ENCODE results near the gene GPR156.
"Not testable (repeated sequence)": the region's sequence is repeated elsewhere in the genome, so short reads cannot be mapped to it uniquely, and the experiment has no call there.

Gene GPR156

DNA sequence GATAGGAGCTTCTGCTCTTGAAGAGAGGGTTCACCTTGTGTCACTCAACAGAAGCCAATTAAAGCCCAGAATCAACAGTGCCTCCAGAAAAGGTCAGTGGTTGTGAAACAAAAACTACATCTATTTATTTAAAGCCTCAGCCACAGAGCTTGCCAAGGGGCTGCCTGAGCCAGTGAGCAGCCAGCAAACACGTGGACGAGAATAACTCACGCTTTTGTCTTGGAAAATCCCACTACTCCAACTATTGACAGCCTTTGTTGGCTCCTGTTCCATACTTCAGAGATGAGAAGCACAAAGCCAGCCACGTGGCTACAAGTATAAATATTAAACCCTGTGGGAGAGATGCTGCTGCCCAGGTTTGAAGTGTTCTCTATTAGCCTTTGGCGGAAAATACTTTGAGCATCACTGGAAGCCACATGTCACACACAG, 10.3 kb downstream of the GPR156 start:
- no peak for DNase-seq (ENCODE audit: low spot score)

DNA sequence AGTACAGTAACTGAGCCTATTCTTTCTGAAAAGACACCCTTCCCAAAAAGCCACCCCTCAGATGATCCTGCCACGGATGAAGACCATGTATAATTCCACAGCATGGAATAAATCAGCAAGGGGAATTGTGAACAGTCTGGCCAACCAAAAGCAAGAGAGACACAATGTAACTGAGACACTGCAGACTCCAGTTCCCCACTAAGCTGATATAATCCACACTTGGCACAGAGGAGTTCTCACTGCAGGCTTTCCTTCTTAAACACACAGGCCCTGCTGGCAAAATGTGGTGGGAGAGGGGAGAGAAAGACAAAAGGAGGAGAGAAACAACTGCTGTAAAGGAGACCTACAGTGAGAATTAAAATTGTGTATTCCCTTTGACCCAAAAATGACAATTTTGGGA, 12.7 kb downstream of the GPR156 start:
- DNase-seq (ENCODE audit: low spot score): no peak

GRCh38 chr3:120265989-120266388, 19.0 kb downstream of the GPR156 start:
- no peak for DNase-seq (ENCODE audit: low spot score)

- DNase-seq (ENCODE audit: low spot score): no peak
These were observed 20.1 kb downstream of the GPR156 start for GRCh38 chr3:120264963-120265362.

- no peak for DNase-seq (ENCODE audit: low spot score)
These were observed 21.2 kb downstream of the GPR156 start for GRCh38 chr3:120263792-120264191.

DNA sequence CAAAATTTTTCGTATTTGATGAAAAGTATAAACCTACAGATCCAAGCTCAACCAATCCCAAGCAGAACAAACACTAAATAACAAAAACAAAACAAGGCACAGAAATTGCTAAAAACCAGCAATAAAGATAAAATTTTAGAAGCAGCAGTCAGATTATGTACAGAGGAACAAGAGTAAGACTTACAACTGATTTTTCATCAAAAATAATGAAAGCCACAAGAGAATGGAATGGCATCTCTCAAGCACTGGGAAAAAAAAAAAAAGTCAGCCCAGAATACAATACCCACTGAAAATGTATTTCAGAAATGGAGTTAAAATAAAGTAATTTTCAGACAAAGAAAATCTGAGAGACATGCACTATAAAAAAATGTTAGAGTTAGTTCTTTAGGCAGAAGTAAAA, 27.0 kb downstream of the GPR156 start:
- no peak for DNase-seq (ENCODE audit: low spot score)

GRCh38 chr3:120245386-120245785, 39.6 kb downstream of the GPR156 start:
- DNase-seq (ENCODE audit: low spot score): no peak

DNA sequence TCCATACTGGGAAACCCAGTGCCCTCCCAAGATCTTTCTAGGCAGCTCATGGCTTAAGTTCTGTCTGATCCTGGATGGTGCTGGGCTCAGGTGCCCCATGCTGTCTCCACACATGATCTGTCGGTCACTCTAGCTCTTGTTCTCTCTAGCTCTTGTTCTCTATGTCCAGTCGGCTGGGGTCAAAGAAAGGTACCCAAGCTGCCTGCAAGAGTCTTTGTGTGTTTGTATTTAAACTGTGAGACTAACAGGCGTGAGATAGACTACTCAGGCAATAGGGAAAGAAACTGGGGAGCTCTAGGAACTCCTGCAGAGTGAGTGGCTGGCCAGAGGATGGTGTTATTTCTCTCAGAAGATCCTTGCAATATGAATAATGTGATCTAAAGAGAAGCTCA, 40.2 kb downstream of the GPR156 start:
- no peak for DNase-seq (ENCODE audit: low spot score)

GRCh38 chr3:120239644-120240043, 45.4 kb downstream of the GPR156 start:
- no peak for DNase-seq (ENCODE audit: low spot score)

- DNase-seq (ENCODE audit: low spot score): no peak
These were observed 57.2 kb downstream of the GPR156 start for GRCh38 chr3:120227710-120228347.

- no peak for DNase-seq (ENCODE audit: low spot score)
These were observed 60.8 kb downstream of the GPR156 start for GRCh38 chr3:120224237-120224636.

- no peak for DNase-seq (ENCODE audit: low spot score)
These were observed 66.0 kb downstream of the GPR156 start for GRCh38 chr3:120218981-120219380.

DNA sequence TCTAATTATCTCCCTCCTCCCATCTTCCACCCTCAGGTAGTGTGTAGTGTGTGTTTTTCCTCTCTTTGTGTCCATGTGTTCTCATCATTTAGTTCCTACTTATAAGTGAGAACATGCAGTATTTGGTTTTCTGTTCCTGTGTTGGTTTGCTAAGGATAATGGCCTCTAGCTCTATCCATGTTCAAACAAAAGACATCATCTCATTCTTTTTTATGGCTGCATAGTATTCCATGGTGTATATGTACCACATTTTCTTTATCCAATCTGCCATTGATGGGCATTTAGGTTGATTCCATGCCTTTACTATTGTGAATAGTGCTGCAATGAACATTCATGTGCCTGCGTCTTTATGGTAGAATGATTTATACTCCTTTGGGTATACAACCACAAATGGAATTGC, 68.4 kb downstream of the GPR156 start:
- DNase-seq (ENCODE audit: low spot score): not testable (repeated sequence)

GRCh38 chr3:120214176-120214575, 70.8 kb downstream of the GPR156 start:
- DNase-seq (ENCODE audit: low spot score): no peak

DNA sequence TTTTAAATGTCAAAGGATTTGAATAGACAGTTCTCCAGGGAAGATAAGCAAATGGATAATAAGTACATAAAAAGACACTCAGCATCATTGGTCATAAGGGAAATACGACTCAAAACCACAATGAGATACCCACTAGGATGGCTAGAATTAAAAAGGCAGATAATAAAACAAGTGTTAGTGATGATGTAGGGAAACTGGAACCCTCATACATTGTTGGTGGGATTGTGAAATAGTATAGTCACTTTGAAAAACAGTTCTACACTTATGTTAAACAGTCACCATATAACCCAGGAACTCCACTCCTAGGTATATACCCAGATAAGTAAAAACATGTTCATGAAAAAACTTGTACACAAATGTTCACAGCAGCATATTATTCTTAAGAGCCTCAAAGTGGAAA, 72.5 kb downstream of the GPR156 start:
- no peak for DNase-seq (ENCODE audit: low spot score)

GRCh38 chr3:120209425-120209824, 75.6 kb downstream of the GPR156 start:
- no peak for DNase-seq (ENCODE audit: low spot score)

- no peak for DNase-seq (ENCODE audit: low spot score)
These were observed 80.7 kb downstream of the GPR156 start for GRCh38 chr3:120204338-120204737.

DNA sequence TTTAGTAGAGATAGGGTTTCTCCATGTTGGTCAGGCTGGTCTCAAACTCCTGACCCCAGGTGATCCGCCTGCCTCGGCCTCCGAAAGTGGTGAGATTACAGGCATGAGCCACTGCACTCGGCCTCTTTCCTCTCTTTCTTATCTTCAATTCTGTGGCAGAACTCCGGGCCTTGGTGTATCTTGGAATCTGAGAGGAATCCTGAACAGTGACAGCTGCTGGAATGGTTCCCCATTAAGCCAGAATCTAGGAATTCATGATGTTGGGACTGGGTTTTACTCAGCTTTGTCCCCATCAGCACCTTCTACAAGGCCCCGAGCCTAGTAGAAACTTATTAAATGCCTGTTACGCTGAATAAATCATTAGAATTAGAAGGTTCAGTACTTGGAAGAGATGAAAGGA, 81.4 kb downstream of the GPR156 start:
- DNase-seq (ENCODE audit: low spot score): no peak

- no peak for DNase-seq (ENCODE audit: low spot score)
These were observed 82.0 kb downstream of the GPR156 start for GRCh38 chr3:120203016-120203415.

- DNase-seq (ENCODE audit: low spot score): no peak
These were observed 82.7 kb downstream of the GPR156 start for GRCh38 chr3:120202363-120202762.

- DNase-seq (ENCODE audit: low spot score): no peak
These were observed 84.4 kb downstream of the GPR156 start for GRCh38 chr3:120200493-120201235.

GRCh38 chr3:120198305-120198878, 86.6 kb downstream of the GPR156 start:
- no peak for DNase-seq (ENCODE audit: low spot score)

DNA sequence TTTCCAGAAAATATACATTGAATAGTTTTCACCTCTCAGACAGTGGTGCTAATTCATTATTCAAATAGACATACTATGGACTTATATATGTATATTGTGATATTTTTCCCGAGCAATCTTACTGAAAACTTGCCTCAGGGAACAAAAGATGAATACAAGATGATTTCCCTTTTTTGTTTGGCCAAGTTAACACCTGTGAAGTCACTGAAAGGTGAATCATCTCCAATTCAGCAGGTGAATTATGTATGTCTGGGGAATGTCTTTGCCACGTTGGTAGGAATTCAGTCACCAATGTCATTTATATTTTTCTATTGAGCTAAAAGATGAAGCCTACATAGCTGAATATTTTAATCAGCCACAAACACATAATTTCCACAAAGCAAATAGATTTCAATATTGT, 88.2 kb downstream of the GPR156 start:
- no peak for DNase-seq (ENCODE audit: low spot score)

DNA sequence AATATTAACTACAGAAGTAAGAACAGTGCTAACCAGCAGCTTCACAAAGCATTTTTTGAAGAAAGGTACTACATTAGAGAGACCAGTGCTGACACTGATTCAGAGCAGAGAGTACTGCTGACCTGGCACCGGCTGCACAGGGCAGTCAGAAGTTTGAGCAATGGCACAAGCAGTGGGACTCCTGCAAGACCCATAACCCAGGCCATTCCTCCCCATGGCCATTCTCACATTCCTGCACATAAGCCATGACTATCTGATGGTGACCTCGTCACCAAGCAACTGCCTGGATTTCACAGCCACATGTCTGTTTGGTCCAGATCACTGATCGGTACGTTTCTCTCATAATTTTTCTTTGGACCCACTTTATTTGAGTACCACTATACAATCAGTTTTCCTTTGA, 88.7 kb downstream of the GPR156 start:
- no peak for DNase-seq (ENCODE audit: low spot score)

Data from germinal center (tissue), 1 donor.